ENCODE data around the gene OMP.

Gene OMP

DNA sequence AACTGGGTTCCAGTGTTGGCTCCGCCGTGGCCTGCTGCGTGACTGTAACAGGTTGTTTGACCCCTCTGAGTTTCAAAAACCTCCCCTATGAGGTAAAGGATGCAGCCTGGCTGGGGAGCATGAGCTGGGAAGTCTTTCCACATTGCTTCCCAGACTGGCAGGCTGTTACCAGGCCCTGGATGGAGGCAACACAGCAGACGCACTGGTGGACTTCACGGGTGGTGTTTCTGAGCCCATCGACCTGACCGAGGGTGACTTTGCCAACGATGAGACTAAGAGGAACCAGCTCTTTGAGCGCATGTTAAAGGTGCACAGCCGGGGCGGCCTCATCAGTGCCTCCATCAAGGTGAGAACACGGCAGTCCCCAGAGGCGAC, 11.4 kb downstream of the OMP start:
- DNase-seq (ENCODE audit: low spot score), result no peak
- no peak for TF ChIP-seq CTCF (IDR thresholded peaks at IDR 0.05; ENCODE audit: extremely low read depth, missing control alignments)

- no peak for DNase-seq (ENCODE audit: low spot score)
- TF ChIP-seq CTCF (IDR thresholded peaks at IDR 0.05; ENCODE audit: extremely low read depth, missing control alignments), result no peak
Measured at GRCh38 chr11:77115181-77115611, 12.6 kb downstream of the OMP start.

GRCh38 chr11:77115956-77116355, 13.3 kb downstream of the OMP start:
- no peak for TF ChIP-seq CTCF (IDR thresholded peaks at IDR 0.05; ENCODE audit: extremely low read depth, missing control alignments)
- DNase-seq (ENCODE audit: low spot score), result no peak

- TF ChIP-seq CTCF (IDR thresholded peaks at IDR 0.05; ENCODE audit: extremely low read depth, missing control alignments), result no peak
- DNase-seq (ENCODE audit: low spot score), result no peak
Measured at GRCh38 chr11:77117492-77117891, 14.9 kb downstream of the OMP start.

- no peak for TF ChIP-seq CTCF (IDR thresholded peaks at IDR 0.05; ENCODE audit: extremely low read depth, missing control alignments)
- no peak for DNase-seq (ENCODE audit: low spot score)
Measured at GRCh38 chr11:77118086-77118485, 15.4 kb downstream of the OMP start.

DNA sequence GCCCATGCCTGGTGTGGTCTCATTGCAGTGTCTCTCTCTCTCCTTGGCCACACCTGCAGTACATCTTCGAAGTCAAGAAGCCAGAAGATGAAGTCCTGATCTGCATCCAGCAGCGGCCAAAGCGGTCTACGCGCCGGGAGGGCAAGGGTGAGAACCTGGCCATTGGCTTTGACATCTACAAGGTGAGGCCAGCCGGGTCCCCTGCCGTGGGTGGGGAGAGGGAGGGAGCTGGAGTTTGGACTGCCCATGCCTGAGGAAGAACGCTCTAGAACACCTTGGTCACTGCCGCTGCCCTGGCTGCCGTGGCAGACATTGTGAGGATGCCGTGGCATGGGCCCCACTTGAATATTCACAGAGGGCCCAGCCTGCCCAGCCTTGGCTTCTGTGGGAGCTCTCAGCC, 16.3 kb downstream of the OMP start:
- DNase-seq (ENCODE audit: low spot score), result no peak
- no peak for TF ChIP-seq CTCF (IDR thresholded peaks at IDR 0.05; ENCODE audit: extremely low read depth, missing control alignments)

DNA sequence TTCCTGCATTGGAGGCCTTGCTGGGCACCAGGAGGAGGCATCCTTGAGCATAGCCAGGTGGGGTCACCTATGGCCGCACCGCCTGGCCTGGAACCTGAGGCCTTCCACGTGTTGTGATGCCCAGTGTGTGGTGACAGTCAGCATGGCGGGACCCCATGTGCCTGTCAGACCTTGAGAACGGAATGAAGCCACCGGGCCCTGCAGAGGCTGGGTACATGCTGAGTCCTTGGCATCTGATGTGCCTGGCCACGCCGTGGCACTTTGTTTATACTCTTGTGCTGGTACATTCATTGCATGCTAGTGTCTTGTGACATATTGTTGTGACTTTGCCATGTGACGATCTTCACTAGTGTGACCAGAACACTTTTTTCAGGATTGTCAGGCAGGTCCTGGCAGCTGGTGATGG, 16.9 kb downstream of the OMP start:
- DNase-seq (ENCODE audit: low spot score), result no peak
- TF ChIP-seq CTCF (IDR thresholded peaks at IDR 0.05; ENCODE audit: extremely low read depth, missing control alignments), result no peak
